Astrocyte of the spinal cord (primary cell): ENCODE data around the gene BTN1A1.

Source experiments
- DNase-seq: peaks from one replicate; pipeline ENCODE4 v3.0.0; 2011; ENCODE audit warnings: low read depth, low spot score
- H3K4me3 ChIP-seq: 2 replicates; pipeline ENCODE4 v1.5.1; 2011; ENCODE audit warnings: low read depth, mild to moderate bottlenecking, low read length, moderate library complexity
- in situ Hi-C: cut with HindIII; loops from 2 replicates; pipeline ENCODE4 v1.10.0; 2017; ENCODE audit warnings: low sequenced_read_pairs
- TF ChIP-seq, protein P1 (sequence below): IDR thresholded peaks from 2 replicates; pipeline ENCODE4 v1.5.1; 2012; ENCODE audit warnings: low read depth, mild to moderate bottlenecking, low read length, inconsistent platforms

Gene BTN1A1

DNA sequence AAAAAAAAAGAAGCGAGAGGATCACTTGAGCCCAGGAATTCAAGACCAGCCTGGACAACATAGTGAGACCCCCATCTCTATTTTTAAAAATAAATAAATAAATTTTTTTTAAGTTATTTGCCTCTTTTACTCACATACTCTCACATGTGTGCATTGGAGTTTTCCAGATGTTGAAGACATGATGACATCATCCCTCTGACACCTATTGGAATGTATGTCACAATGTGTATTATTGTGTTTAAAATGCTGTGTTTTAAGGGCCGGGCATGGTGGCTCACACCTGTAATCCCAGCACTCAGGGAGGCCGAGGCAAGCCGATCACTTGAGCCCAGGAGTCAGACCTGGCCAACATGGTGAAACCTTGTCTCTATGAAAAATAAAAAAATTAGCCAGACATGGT is 17.8 kb upstream of the BTN1A1 start:
- H3K4me3 ChIP-seq, result no peak overlapping the region
- in situ Hi-C loops, result no loop called here
- DNase-seq, result no peak
- TF ChIP-seq, protein P1, sequence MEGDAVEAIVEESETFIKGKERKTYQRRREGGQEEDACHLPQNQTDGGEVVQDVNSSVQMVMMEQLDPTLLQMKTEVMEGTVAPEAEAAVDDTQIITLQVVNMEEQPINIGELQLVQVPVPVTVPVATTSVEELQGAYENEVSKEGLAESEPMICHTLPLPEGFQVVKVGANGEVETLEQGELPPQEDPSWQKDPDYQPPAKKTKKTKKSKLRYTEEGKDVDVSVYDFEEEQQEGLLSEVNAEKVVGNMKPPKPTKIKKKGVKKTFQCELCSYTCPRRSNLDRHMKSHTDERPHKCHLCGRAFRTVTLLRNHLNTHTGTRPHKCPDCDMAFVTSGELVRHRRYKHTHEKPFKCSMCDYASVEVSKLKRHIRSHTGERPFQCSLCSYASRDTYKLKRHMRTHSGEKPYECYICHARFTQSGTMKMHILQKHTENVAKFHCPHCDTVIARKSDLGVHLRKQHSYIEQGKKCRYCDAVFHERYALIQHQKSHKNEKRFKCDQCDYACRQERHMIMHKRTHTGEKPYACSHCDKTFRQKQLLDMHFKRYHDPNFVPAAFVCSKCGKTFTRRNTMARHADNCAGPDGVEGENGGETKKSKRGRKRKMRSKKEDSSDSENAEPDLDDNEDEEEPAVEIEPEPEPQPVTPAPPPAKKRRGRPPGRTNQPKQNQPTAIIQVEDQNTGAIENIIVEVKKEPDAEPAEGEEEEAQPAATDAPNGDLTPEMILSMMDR, result no peak

DNA sequence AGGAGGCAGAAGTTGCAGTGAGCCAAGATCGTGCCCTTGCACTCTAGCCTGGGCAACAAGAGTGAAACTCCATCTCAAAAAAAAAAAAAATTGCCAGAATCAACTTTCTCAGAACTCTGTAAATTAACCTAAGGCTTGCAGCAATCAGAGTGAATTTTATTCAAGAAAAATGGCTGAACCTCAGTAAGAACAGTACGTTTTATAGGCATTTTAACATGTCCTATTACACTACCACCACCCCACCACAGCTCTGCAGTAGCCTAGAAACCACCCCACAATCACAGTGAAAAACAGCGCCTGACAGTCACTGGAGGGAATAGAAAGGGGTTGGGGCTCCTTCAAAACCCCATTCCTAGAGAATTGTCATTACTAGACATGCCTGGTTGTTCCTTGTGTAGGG is 16.4 kb upstream of the BTN1A1 start:
- DNase-seq, result no peak
- in situ Hi-C loops, result no loop called here
- H3K4me3 ChIP-seq, result no peak overlapping the region
- TF ChIP-seq, protein P1, result no peak

DNA sequence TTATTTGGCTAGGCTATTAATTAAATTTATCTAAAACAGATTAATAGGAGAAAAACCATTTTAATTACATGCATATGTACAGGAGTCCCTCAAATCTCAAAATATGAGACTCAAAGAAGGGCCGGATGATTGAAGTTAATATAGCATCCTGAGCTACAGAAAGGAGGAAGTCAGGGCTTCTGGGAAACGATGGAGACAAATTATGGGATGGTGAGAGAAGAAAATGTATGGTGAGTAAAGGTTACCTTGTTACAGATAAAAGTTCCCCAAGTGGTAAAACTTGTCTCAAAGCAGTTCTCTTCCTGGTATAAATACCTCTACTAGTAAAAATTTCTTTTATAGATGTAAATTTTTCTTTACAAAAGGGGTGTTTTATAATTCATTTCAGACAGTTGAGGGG is 15.9 kb upstream of the BTN1A1 start:
- TF ChIP-seq, protein P1, result no peak
- in situ Hi-C loops, result no loop called here
- no peak overlapping the region for H3K4me3 ChIP-seq
- no peak for DNase-seq

DNA sequence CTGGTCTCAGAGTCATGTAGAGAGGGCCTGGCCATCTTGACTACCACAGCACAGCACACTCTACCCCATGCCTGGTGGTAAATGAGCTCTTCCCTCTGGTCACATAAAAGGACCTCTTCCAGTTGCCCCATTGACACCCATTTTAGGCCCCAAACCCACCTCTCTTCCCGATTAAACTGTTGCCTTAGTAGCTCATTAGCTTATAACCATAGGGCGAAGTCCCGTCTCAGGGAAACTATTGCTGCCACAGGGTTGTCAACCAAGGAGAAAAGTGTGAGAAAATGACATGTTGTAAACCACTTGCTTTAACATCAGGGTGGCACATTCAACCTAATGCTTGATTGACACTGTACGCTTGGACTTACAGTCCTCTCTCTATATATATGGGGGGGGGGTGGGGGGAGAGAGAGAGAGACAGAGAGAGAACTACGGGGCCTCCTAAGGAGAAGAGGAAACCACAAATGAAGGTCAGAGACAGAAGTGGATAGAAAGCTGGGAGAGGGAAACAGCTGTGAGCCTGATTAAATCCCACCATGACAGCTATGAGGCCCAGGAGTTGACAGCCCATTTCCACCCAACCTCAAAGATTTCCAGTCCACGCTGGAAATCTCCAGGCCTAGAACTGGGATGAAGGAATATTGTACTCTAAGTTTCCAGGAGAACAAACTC is 14.9 kb upstream of the BTN1A1 start:
- in situ Hi-C loops, result no loop called here
- TF ChIP-seq, protein P1, result no peak
- DNase-seq, result no peak
- H3K4me3 ChIP-seq, result no peak overlapping the region

DNA sequence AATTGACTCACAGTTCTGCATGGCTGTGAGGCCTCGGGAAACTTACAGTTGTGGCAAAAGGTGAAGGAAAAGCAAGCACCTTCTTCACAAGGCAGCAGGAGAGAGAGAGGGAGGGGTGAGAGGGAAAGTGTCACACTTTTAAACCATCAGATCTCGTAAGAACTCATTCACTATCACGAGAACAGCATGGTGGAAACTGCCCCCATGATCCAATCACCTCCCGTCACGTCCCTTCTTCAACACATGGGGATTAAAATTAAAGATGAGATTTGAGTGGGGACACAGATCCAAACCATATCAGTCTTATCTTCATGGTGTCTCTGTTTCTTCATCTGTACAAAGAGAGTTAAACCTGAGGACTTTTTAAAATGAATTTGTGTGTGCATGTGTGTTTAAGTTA is 13.7 kb upstream of the BTN1A1 start:
- H3K4me3 ChIP-seq, result no peak overlapping the region
- TF ChIP-seq, protein P1, result no peak
- DNase-seq, result no peak
- in situ Hi-C loops, result no loop called here

DNA sequence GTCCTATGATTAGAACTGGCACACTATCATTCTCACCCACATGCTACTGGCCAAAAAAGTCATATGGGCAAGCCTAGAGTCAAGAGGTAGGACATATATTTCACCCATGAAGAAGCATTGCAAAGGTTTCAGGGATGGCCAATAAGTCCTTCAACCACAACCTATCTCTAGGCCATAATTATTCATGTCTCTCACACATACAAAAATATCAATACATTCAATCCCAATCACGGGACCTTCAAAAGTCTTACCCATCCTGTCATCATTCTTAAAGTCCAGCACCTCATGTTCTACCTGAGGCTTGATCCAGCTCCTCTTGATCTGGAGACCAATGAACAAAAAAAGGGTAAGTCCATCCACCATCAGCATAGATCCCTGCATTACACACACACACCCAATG is 12.6 kb upstream of the BTN1A1 start:
- DNase-seq, result no peak
- no peak overlapping the region for H3K4me3 ChIP-seq
- in situ Hi-C loops, result no loop called here
- TF ChIP-seq, protein P1, result no peak
